Activated naive CD4-positive, alpha-beta T cell treated with anti-CD3 and anti-CD28 coated beads, Interleukin-2, amount 10 ng/mL, durations not matched to agents 7 days and 5 days (primary cell): Measurements from ENCODE around the gene SLC29A3.

ENCODE experiments used
- CTCF ChIA-PET: fragments of 350-600 bp; sonication (Branson Sonifier 250); formaldehyde crosslinking; loops from one replicate; lab custom pipeline; 2021; ENCODE audit warnings: antibody characterized with exemption; lab: Charles Lee
- DNase-seq: peaks from one replicate; pipeline ENCODE4 v3.0.0-alpha.2; 2020
- H3K27ac Mint-ChIP-seq: one replicate; pipeline ENCODE4 v1.8.0; 2021; ENCODE audit warnings: mild to moderate bottlenecking, moderate library complexity, mixed read lengths
- H3K27me3 Mint-ChIP-seq: one replicate; pipeline ENCODE4 v1.8.0; 2021; ENCODE audit warnings: mild to moderate bottlenecking, mixed read lengths
- H3K36me3 Mint-ChIP-seq: one replicate; pipeline ENCODE4 v1.8.0; 2021; ENCODE audit warnings: mixed read lengths
- H3K4me1 Mint-ChIP-seq: one replicate; pipeline ENCODE4 v1.8.0; 2021; ENCODE audit warnings: mixed read lengths
- H3K4me3 Mint-ChIP-seq: one replicate; pipeline ENCODE4 v1.8.0; 2021; ENCODE audit warnings: mild to moderate bottlenecking, moderate library complexity, mixed read lengths
- H3K9me3 Mint-ChIP-seq: one replicate; pipeline ENCODE4 v1.8.0; 2021; ENCODE audit warnings: mixed read lengths

Gene SLC29A3

GRCh38 chr10:71372882-71373495 is 53.9 kb downstream of the SLC29A3 start:
- no peaks in the 10 kb centered on the region for H3K9me3 Mint-ChIP-seq
- CTCF ChIA-PET: interaction anchor here (1.8 to 2.7 kb wide), 3 partner anchors 9 to 57 kb away, joined by 5 to 8 read pairs (median 7); no protein-coding TSS in a partner anchor
- H3K4me3 Mint-ChIP-seq: no peak overlapping the region
- peaks cover 13% of the 10 kb centered on the region for H3K4me1 Mint-ChIP-seq
- no peak overlapping the region for H3K27ac Mint-ChIP-seq
- H3K36me3 Mint-ChIP-seq: no peaks in the 10 kb centered on the region
- peaks cover 38% of the 10 kb centered on the region for H3K27me3 Mint-ChIP-seq
- no peak for DNase-seq

GRCh38 chr10:71374481-71375233 is 55.6 kb downstream of the SLC29A3 start:
- Mint-ChIP-seq H3K4me1 (peaks cover 13% of the 10 kb centered on the region), H3K36me3 (no peaks in the 10 kb centered on the region), H3K4me3 (no peak overlapping the region), H3K27me3 (peaks cover 38% of the 10 kb centered on the region), H3K9me3 (no peaks in the 10 kb centered on the region), H3K27ac (no peak overlapping the region)
- DNase-seq: no peak
- CTCF ChIA-PET: interaction anchor here (0.7 kb wide), 1 partner anchor 10 kb away, joined by 4 read pairs; no protein-coding TSS in a partner anchor

- DNase-seq: no peak
- Mint-ChIP-seq H3K4me1 (peaks cover 13% of the 10 kb centered on the region), H3K36me3 (no peaks in the 10 kb centered on the region), H3K27ac (no peak overlapping the region), H3K9me3 (no peaks in the 10 kb centered on the region), H3K4me3 (peak overlapping the region; percentile 68), H3K27me3 (peaks cover 38% of the 10 kb centered on the region)
- CTCF ChIA-PET: interaction anchor here (1.1 to 2.5 kb wide), 2 partner anchors 167 to 194 kb away, joined by 3 to 8 read pairs; no protein-coding TSS in a partner anchor
These were observed 56.9 kb downstream of the SLC29A3 start for GRCh38 chr10:71375952-71376351.

- Mint-ChIP-seq H3K4me1 (peaks cover 13% of the 10 kb centered on the region), H3K4me3 (no peak overlapping the region), H3K9me3 (no peaks in the 10 kb centered on the region), H3K36me3 (no peaks in the 10 kb centered on the region), H3K27ac (no peak overlapping the region), H3K27me3 (peaks cover 18% of the 10 kb centered on the region)
- CTCF ChIA-PET: interaction anchor here (0.7 to 3.0 kb wide), 6 partner anchors 24 to 330 kb away, joined by 3 to 12 read pairs (median 3); partner anchors contain the start of gene SLC29A3
- DNase-seq: no peak
These were observed 59.5 kb downstream of the SLC29A3 start for GRCh38 chr10:71378336-71379117.

GRCh38 chr10:71379118-71379766 is 60.2 kb downstream of the SLC29A3 start:
- Mint-ChIP-seq H3K4me1 (peaks cover 13% of the 10 kb centered on the region), H3K27me3 (peaks cover 15% of the 10 kb centered on the region), H3K9me3 (no peaks in the 10 kb centered on the region), H3K36me3 (no peaks in the 10 kb centered on the region), H3K4me3 (no peak overlapping the region), H3K27ac (no peak overlapping the region)
- CTCF ChIA-PET: interaction anchor here (1.1 to 3.0 kb wide), 2 partner anchors 60 to 63 kb away, joined by 4 to 12 read pairs; partner anchors contain the start of gene SLC29A3
- DNase-seq: no peak

GRCh38 chr10:71380841-71381240 is 61.8 kb downstream of the SLC29A3 start:
- no peaks in the 10 kb centered on the region for H3K36me3 Mint-ChIP-seq
- CTCF ChIA-PET: interaction anchor here (1.2 to 6.2 kb wide), 4 partner anchors 9 to 327 kb away, joined by 4 to 50 read pairs (median 6); no protein-coding TSS in a partner anchor
- no peak for DNase-seq
- peaks cover 11% of the 10 kb centered on the region for H3K27me3 Mint-ChIP-seq
- no peak overlapping the region for H3K4me3 Mint-ChIP-seq
- no peaks in the 10 kb centered on the region for H3K9me3 Mint-ChIP-seq
- H3K4me1 Mint-ChIP-seq: peaks cover 10% of the 10 kb centered on the region
- H3K27ac Mint-ChIP-seq: no peak overlapping the region

GRCh38 chr10:71381611-71382010 is 62.6 kb downstream of the SLC29A3 start:
- peaks cover 6% of the 10 kb centered on the region for H3K4me1 Mint-ChIP-seq
- H3K27ac Mint-ChIP-seq: no peak overlapping the region
- DNase-seq: no peak
- no peaks in the 10 kb centered on the region for H3K36me3 Mint-ChIP-seq
- CTCF ChIA-PET: interaction anchor here (1.2 to 6.2 kb wide), 4 partner anchors 10 to 327 kb away, joined by 4 to 50 read pairs (median 6); no protein-coding TSS in a partner anchor
- H3K9me3 Mint-ChIP-seq: no peaks in the 10 kb centered on the region
- H3K4me3 Mint-ChIP-seq: no peak overlapping the region
- H3K27me3 Mint-ChIP-seq: peaks cover 18% of the 10 kb centered on the region

GRCh38 chr10:71382028-71382427 is 63.0 kb downstream of the SLC29A3 start:
- no peak overlapping the region for H3K4me3 Mint-ChIP-seq
- CTCF ChIA-PET: interaction anchor here (1.0 to 6.2 kb wide), 4 partner anchors 11 to 317 kb away, joined by 3 to 50 read pairs (median 5); partner anchors contain the start of gene SLC29A3
- H3K36me3 Mint-ChIP-seq: no peaks in the 10 kb centered on the region
- H3K9me3 Mint-ChIP-seq: no peaks in the 10 kb centered on the region
- no peak for DNase-seq
- peaks cover 6% of the 10 kb centered on the region for H3K4me1 Mint-ChIP-seq
- no peak overlapping the region for H3K27ac Mint-ChIP-seq
- H3K27me3 Mint-ChIP-seq: peaks cover 20% of the 10 kb centered on the region

GRCh38 chr10:71382757-71383156 is 63.7 kb downstream of the SLC29A3 start:
- no peak for DNase-seq
- CTCF ChIA-PET: interaction anchor here (1.0 to 6.2 kb wide), 5 partner anchors 11 to 316 kb away, joined by 3 to 50 read pairs (median 3); partner anchors contain the start of gene SLC29A3
- Mint-ChIP-seq H3K4me1 (peaks cover 1% of the 10 kb centered on the region), H3K27me3 (peaks cover 18% of the 10 kb centered on the region), H3K9me3 (no peaks in the 10 kb centered on the region), H3K4me3 (no peak overlapping the region), H3K36me3 (no peaks in the 10 kb centered on the region), H3K27ac (no peak overlapping the region)

- Mint-ChIP-seq H3K9me3 (no peaks in the 10 kb centered on the region), H3K27ac (no peak overlapping the region), H3K27me3 (peaks cover 21% of the 10 kb centered on the region), H3K4me3 (no peak overlapping the region), H3K4me1 (no peaks in the 10 kb centered on the region), H3K36me3 (no peaks in the 10 kb centered on the region)
- peak; percentile 81 for DNase-seq
- CTCF ChIA-PET: interaction anchor here (0.6 to 6.2 kb wide), 18 partner anchors 8 to 477 kb away, joined by 3 to 50 read pairs (median 4); no protein-coding TSS in a partner anchor
These were observed 65.1 kb downstream of the SLC29A3 start for GRCh38 chr10:71383972-71384687.

GRCh38 chr10:71388171-71388570 is 69.1 kb downstream of the SLC29A3 start:
- no peaks in the 10 kb centered on the region for H3K36me3 Mint-ChIP-seq
- no peaks in the 10 kb centered on the region for H3K9me3 Mint-ChIP-seq
- H3K27ac Mint-ChIP-seq: no peak overlapping the region
- DNase-seq: no peak
- no peaks in the 10 kb centered on the region for H3K4me1 Mint-ChIP-seq
- peaks cover 56% of the 10 kb centered on the region for H3K27me3 Mint-ChIP-seq
- CTCF ChIA-PET: interaction anchor here (0.6 kb wide), 1 partner anchor 90 kb away, joined by 4 read pairs; no protein-coding TSS in a partner anchor
- H3K4me3 Mint-ChIP-seq: no peak overlapping the region

- CTCF ChIA-PET: no interaction called here
- DNase-seq: no peak
- H3K27me3 Mint-ChIP-seq: peaks cover 62% of the 10 kb centered on the region
- no peaks in the 10 kb centered on the region for H3K36me3 Mint-ChIP-seq
- no peak overlapping the region for H3K4me3 Mint-ChIP-seq
- no peaks in the 10 kb centered on the region for H3K9me3 Mint-ChIP-seq
- no peak overlapping the region for H3K27ac Mint-ChIP-seq
- no peaks in the 10 kb centered on the region for H3K4me1 Mint-ChIP-seq
These were observed 69.7 kb downstream of the SLC29A3 start for GRCh38 chr10:71388583-71389310.
